Spleen (tissue), 11 donors: ENCODE data around the gene MAPKBP1. TPM values are rescaled to one million over a fixed set of nuclear protein-coding genes. Genes with fewer than 3 reads are reported as not detected.

Experiments
- DNase-seq: peaks from one replicate; pipeline ENCODE4 v3.0.0-alpha.2; 2020
- H3K27ac ChIP-seq, 8 donors: fragments of 200-600 bp; sonication (generic) in 7 of 8; 1 replicate in 4 of 8; 2 replicates in 4 of 8; pipeline versions ENCODE4 v1.5.0 to v1.8.0; 2016 to 2021; ENCODE audit warnings: inconsistent platforms in 4 of 8, mild to moderate bottlenecking in 4 of 8, moderate library complexity in 1 of 8
- H3K27me3 ChIP-seq, 7 donors: fragments of 200-600 bp; sonication (generic) in 6 of 7; replicated peaks in 1 of 7; 1 replicate in 4 of 7; 2 replicates in 3 of 7; pipeline versions ENCODE4 v1.5.0 to v1.8.0; 2016 to 2021; ENCODE audit warnings: inconsistent platforms in 3 of 7, mild to moderate bottlenecking in 1 of 7
- H3K36me3 ChIP-seq, 6 donors: fragments of 200-600 bp; sonication (generic) in 5 of 6; 1 replicate in 4 of 6; 2 replicates in 2 of 6; pipeline versions ENCODE4 v1.5.0 to v1.8.0; 2016 to 2021; ENCODE audit warnings: inconsistent platforms in 2 of 6
- H3K4me1 ChIP-seq, 6 donors: fragments of 200-600 bp; sonication (generic) in 5 of 6; 1 replicate in 3 of 6; 2 replicates in 3 of 6; pipeline versions ENCODE4 v1.5.0 to v1.8.0; 2016 to 2021; ENCODE audit warnings: inconsistent platforms in 3 of 6
- H3K4me3 ChIP-seq, 8 donors: fragments of 200-600 bp; sonication (generic) in 7 of 8; 1 replicate in 4 of 8; 2 replicates in 4 of 8; pipeline versions ENCODE4 v1.5.0 to v1.8.0; 2016 to 2021; ENCODE audit warnings: inconsistent platforms in 4 of 8, mild to moderate bottlenecking in 4 of 8, moderate library complexity in 2 of 8
- H3K9me3 ChIP-seq, 8 donors: fragments of 200-600 bp; sonication (generic) in 7 of 8; 1 replicate in 4 of 8; 2 replicates in 4 of 8; pipeline versions ENCODE4 v1.5.0 to v1.8.0; 2016 to 2021; ENCODE audit warnings: inconsistent platforms in 4 of 8
- CTCF ChIP-seq, 11 experiments: fragments of 200-600 bp in 7 of 11; fragments of 450-650 bp in 4 of 11; sonication (generic) in 4 of 11; IDR thresholded peaks in 8 of 11; conservative IDR thresholded peaks in 3 of 11; 1 replicate in 7 of 11; 2 replicates in 4 of 11; pipeline versions ENCODE4 v1.4.0 to v1.8.0; 2016 to 2021; ENCODE audit warnings: antibody characterized with exemption in 11 of 11, inconsistent platforms in 4 of 11, mild to moderate bottlenecking in 1 of 11
- POLR2A ChIP-seq, 3 donors: fragments of 450-650 bp; IDR thresholded peaks; one replicate each; pipeline ENCODE4 v1.5.1; 2017; ENCODE audit warnings: antibody characterized with exemption in 3 of 3, mild to moderate bottlenecking in 1 of 3
- POLR2AphosphoS5 ChIP-seq, 3 donors: sonication (generic); formaldehyde crosslinking; IDR thresholded peaks; one replicate each; pipeline ENCODE4 v1.5.1; 2017; ENCODE audit warnings: antibody characterized with exemption in 3 of 3
- WGBS, 5 donors: extraction: QIAGEN DNeasy Blood & Tissue Kit in 3 of 5; methylation state at CpG; one replicate each; pipeline versions ENCODE4 v1.1.5 to v1.1.7; 2013 to 2018; 5-methylcytosine and 5-hydroxymethylcytosine counted together
- intact Hi-C: fragments of 100-400 bp; cut with DNase I; formaldehyde crosslinking; loops from one replicate; pipeline ENCODE4 v1.15.0; 2023; ENCODE audit warnings: low total_unique reads
- polyA plus RNA-seq, 3 donors: library from polyadenylated mRNA; stranded (reverse); fragments of 200-250 nt; gene quantifications; one replicate each; pipeline ENCODE4 v1.2.1, GENCODE V29; 2013
- total RNA-seq, 7 donors: library from RNA; depleted of rRNA in 3 of 7; stranded (reverse); fragments of >200 nt in 3 of 7; fragmentation: NEBNext Ultra II Directional in 4 of 7; extraction: Animal tissue kit (Norgen Biotek cat#: 25700) in 4 of 7; gene quantifications; one replicate each; pipeline versions ENCODE4 v1.1.0 to v1.2.1, GENCODE V29; 2016 to 2021
- donor health status: healthy with polysubstance abuse.
- donor health status: DM: no; HTN: no; CAD: no; lungs with moderate emphysema.
- donor health status: DM: no; HTN: no; CAD: no.
- donor health status: Bipolar disorder and iron deficiency.
- donor health status: healthy.
- donor health status: DM: no; HTN: no; CAD: no.
- donor health status: DM: yes; HTN: yes; CAD: no.

MAPKBP1 gene
- total and polyA plus RNA-seq, 10 donors: 2.4 to 44.5 (median 26.0) TPM

GRCh38 chr15:41810651-41811431, 36.6 kb downstream of the MAPKBP1 start:
- H3K27ac ChIP-seq: peak overlapping the region in 1 of 8 donors; percentile 19
- H3K9me3 ChIP-seq: no peaks in the 10 kb centered on the region
- peaks cover 0 to 56% (median 25%) of the 10 kb centered on the region in 6 donors for H3K36me3 ChIP-seq
- intact Hi-C loops: loop anchor here (2.0 to 10.0 kb wide), 3 partner anchors 38 to 209 kb away; no protein-coding TSS in a partner anchor
- TF ChIP-seq POLR2A (IDR thresholded peaks at IDR 0.05) (no peak), POLR2AphosphoS5 (IDR thresholded peaks at IDR 0.05) (no peak), CTCF (IDR thresholded peaks at IDR 0.05 in 8 of 11, conservative IDR thresholded peaks at IDR 0.05 in 3 of 11) (no peak)
- DNase-seq: no peak
- H3K4me3 ChIP-seq: no peak overlapping the region
- H3K4me1 ChIP-seq: peaks cover 0 to 27% (median 9%) of the 10 kb centered on the region in 6 donors
- 77 to 89% (median 82%) methylated on average over 5 of the region's 5 CpGs for WGBS, 5 donors
- no peaks in the 10 kb centered on the region for H3K27me3 ChIP-seq

GRCh38 chr15:41811432-41812195, 37.3 kb downstream of the MAPKBP1 start:
- H3K4me3 ChIP-seq: no peak overlapping the region
- peaks cover 0 to 56% (median 30%) of the 10 kb centered on the region in 6 donors for H3K36me3 ChIP-seq
- peaks cover 0 to 27% (median 9%) of the 10 kb centered on the region in 6 donors for H3K4me1 ChIP-seq
- intact Hi-C loops: loop anchor here (2.0 to 10.0 kb wide), 3 partner anchors 39 to 209 kb away; no protein-coding TSS in a partner anchor
- no peaks in the 10 kb centered on the region for H3K27me3 ChIP-seq
- peak; percentile 93 for DNase-seq
- 43 to 47% (median 45%) methylated on average over 18 of the region's 18 CpGs for WGBS, 5 donors
- no peak for TF ChIP-seq POLR2A (IDR thresholded peaks at IDR 0.05)
- TF ChIP-seq CTCF (IDR thresholded peaks at IDR 0.05 in 8 of 11, conservative IDR thresholded peaks at IDR 0.05 in 3 of 11): peak; percentile 78 to 95 (median 90)
- H3K9me3 ChIP-seq: no peaks in the 10 kb centered on the region
- H3K27ac ChIP-seq: no peak overlapping the region

- H3K36me3 ChIP-seq: peaks cover 0 to 66% (median 43%) of the 10 kb centered on the region in 6 donors
- no peaks in the 10 kb centered on the region for H3K9me3 ChIP-seq
- DNase-seq: peak; percentile 55
- H3K4me1 ChIP-seq: peaks cover 0 to 27% (median 9%) of the 10 kb centered on the region in 6 donors
- TF ChIP-seq POLR2A (IDR thresholded peaks at IDR 0.05) (no peak), CTCF (IDR thresholded peaks at IDR 0.05 in 8 of 11, conservative IDR thresholded peaks at IDR 0.05 in 3 of 11) (no peak), POLR2AphosphoS5 (IDR thresholded peaks at IDR 0.05) (no peak)
- H3K27ac ChIP-seq: no peak overlapping the region
- H3K4me3 ChIP-seq: no peak overlapping the region
- intact Hi-C loops: loop anchor here (5.0 to 10.0 kb wide), 2 partner anchors 92 to 211 kb away; no protein-coding TSS in a partner anchor
- WGBS, 5 donors: 92 to 96% (median 94%) methylated on average over 7 to 11 of the region's 11 CpGs
- H3K27me3 ChIP-seq: no peaks in the 10 kb centered on the region
Measured at GRCh38 chr15:41812820-41813375, 38.6 kb downstream of the MAPKBP1 start.
